Measurements from ENCODE around the gene ABCB11. TPM values are rescaled to one million over a fixed set of nuclear protein-coding genes. Genes with fewer than 3 reads are reported as not detected.

ABCB11 gene
- total and polyA plus RNA-seq, 10 of the 15 experiments (the other 5 are each of a cell fraction or from before 2014, with no cell fraction given), result not detected

- ATAC-seq (peak; percentile 77), FAIRE-seq (peak; percentile 75), DNase-seq (ENCODE audit: low read depth, low spot score) (no peak)
- Histone ChIP-seq H3K27me3 (replicated peaks in 1 of 2; ENCODE audit: control insufficient read depth in 2 of 2, insufficient read depth in 2 of 2, low read length in 1 of 2) (0 out of 4 replicates have a peak, but pooled peaks cover 0 to 2% of the 10 kb centered on the region in 2 experiments), H3K9ac (ENCODE audit: control insufficient read depth, insufficient read depth, low read length) (no peak overlapping the region), H3K4me2 (ENCODE audit: control insufficient read depth, insufficient read depth) (no peak overlapping the region), H3K27ac (ENCODE audit: control insufficient read depth, insufficient read depth) (no peak overlapping the region), H3K36me3 (ENCODE audit: control insufficient read depth in 2 of 2, insufficient read depth in 2 of 2, low read length in 1 of 2) (no peaks in the 10 kb centered on the region), H3K4me1 (ENCODE audit: control insufficient read depth, insufficient read depth, low read length) (no peaks in the 10 kb centered on the region), H3K4me3 (no peak overlapping the region), H4K20me1 (ENCODE audit: control insufficient read depth, insufficient read depth) (no peaks in the 10 kb centered on the region), H2AFZ (ENCODE audit: control insufficient read depth, low read depth, low read length) (no peak overlapping the region), H3K9me3 (replicated peaks; ENCODE audit: control insufficient read depth, insufficient read depth, low read length) (no peaks in the 10 kb centered on the region), H3K79me2 (ENCODE audit: control insufficient read depth, insufficient read depth, low read length) (no peaks in the 10 kb centered on the region)
- RAD21 ChIA-PET (ENCODE audit: unreplicated experiment), result no interaction called here
- SMC1A ChIA-PET (ENCODE audit: uncharacterized antibody, unreplicated experiment), result interaction anchor here (0.7 to 1.4 kb wide), 2 partner anchors 10 to 193 kb away, joined by 3 to 4 read pairs; no protein-coding TSS in a partner anchor
- CTCF ChIA-PET, result interaction anchor here (0.6 to 2.3 kb wide), 8 partner anchors 9 to 26 kb away, joined by 3 to 8 read pairs (median 5); no protein-coding TSS in a partner anchor
- TF ChIP-seq SMAD5 (IDR thresholded peaks at IDR 0.05; ENCODE audit: low read depth), result no peak
- TF ChIP-seq, protein P1, sequence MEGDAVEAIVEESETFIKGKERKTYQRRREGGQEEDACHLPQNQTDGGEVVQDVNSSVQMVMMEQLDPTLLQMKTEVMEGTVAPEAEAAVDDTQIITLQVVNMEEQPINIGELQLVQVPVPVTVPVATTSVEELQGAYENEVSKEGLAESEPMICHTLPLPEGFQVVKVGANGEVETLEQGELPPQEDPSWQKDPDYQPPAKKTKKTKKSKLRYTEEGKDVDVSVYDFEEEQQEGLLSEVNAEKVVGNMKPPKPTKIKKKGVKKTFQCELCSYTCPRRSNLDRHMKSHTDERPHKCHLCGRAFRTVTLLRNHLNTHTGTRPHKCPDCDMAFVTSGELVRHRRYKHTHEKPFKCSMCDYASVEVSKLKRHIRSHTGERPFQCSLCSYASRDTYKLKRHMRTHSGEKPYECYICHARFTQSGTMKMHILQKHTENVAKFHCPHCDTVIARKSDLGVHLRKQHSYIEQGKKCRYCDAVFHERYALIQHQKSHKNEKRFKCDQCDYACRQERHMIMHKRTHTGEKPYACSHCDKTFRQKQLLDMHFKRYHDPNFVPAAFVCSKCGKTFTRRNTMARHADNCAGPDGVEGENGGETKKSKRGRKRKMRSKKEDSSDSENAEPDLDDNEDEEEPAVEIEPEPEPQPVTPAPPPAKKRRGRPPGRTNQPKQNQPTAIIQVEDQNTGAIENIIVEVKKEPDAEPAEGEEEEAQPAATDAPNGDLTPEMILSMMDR (IDR thresholded peaks at IDR 0.05 in 2 of 3, conservative IDR thresholded peaks at IDR 0.05 in 1 of 3; ENCODE audit: control insufficient read depth in 2 of 3, extremely low read depth in 1 of 3, insufficient read depth in 1 of 3, low read depth in 3 of 3, low read length in 3 of 3), result peak; percentile 39 to 68 (median 65)
- in situ Hi-C loops (cut with MboI) (no loop called here), intact Hi-C loops (cut with micrococcal nuclease; ENCODE audit: unreplicated experiment) (no loop called here)
- BruUV-seq (replicated peaks), result no TSS peak
- POLR2A ChIA-PET, result no interaction called here
- 27% methylated on average over 6 of the region's 6 CpGs for WGBS (ENCODE audit: insufficient coverage, insufficient replicate concordance, low lambda C conversion rate, missing lambda C conversion rate)
These were observed 82.4 kb downstream of the ABCB11 start for GRCh38 chr2:168948621-168949212.

DNA sequence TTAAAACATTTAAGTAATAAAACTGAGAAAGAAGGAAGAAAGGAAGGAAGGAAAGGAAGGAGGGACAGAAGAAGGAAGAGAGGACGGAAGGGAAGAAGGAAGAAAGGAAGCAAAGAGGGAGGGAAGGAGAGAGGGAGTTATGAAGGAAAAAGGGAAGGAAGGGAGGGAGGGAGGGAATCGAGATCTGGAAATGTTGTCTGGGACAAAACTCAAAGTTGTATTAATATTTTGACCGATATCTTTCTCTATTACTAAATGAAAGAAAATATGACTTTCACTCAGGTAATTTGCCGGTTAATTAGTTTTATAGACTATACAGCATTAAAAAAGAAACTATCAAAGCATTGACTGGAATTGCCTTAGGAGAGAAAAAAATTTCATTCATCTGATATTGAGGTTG is 85.6 kb downstream of the ABCB11 start:
- POLR2A ChIA-PET, result no interaction called here
- SMC1A ChIA-PET (ENCODE audit: uncharacterized antibody, unreplicated experiment), result no interaction called here
- no peak overlapping the region for H3K9ac ChIP-seq (ENCODE audit: control insufficient read depth, insufficient read depth, low read length)
- FAIRE-seq, result no peak
- no peak for DNase-seq (ENCODE audit: low read depth, low spot score)
- 38% methylated on average over 4 of the region's 4 CpGs for WGBS (ENCODE audit: insufficient coverage, insufficient replicate concordance, low lambda C conversion rate, missing lambda C conversion rate)
- intact Hi-C loops (cut with micrococcal nuclease; ENCODE audit: unreplicated experiment) (no loop called here), in situ Hi-C loops (cut with MboI) (no loop called here)
- no peak overlapping the region for H3K4me3 ChIP-seq
- H3K36me3 ChIP-seq (ENCODE audit: control insufficient read depth in 2 of 2, insufficient read depth in 2 of 2, low read length in 1 of 2), result no peaks in the 10 kb centered on the region
- no peaks in the 10 kb centered on the region for H3K4me1 ChIP-seq (ENCODE audit: control insufficient read depth, insufficient read depth, low read length)
- no TSS peak for BruUV-seq (replicated peaks)
- no peak overlapping the region for H3K27ac ChIP-seq (ENCODE audit: control insufficient read depth, insufficient read depth)
- H3K4me2 ChIP-seq (ENCODE audit: control insufficient read depth, insufficient read depth), result no peak overlapping the region
- no peaks in the 10 kb centered on the region for H3K9me3 ChIP-seq (replicated peaks; ENCODE audit: control insufficient read depth, insufficient read depth, low read length)
- no peaks in the 10 kb centered on the region for H3K79me2 ChIP-seq (ENCODE audit: control insufficient read depth, insufficient read depth, low read length)
- no peaks in the 10 kb centered on the region for H4K20me1 ChIP-seq (ENCODE audit: control insufficient read depth, insufficient read depth)
- RAD21 ChIA-PET (ENCODE audit: unreplicated experiment), result no interaction called here
- CTCF ChIA-PET, result interaction anchor here (0.7 to 2.2 kb wide), 4 partner anchors 9 to 470 kb away, joined by 3 to 6 read pairs (median 4); no protein-coding TSS in a partner anchor
- ATAC-seq, result no peak
- H3K27me3 ChIP-seq (replicated peaks in 1 of 2; ENCODE audit: control insufficient read depth in 2 of 2, insufficient read depth in 2 of 2, low read length in 1 of 2), result 0 out of 4 replicates have a peak, but pooled peaks cover 0 to 2% of the 10 kb centered on the region in 2 experiments
- H2AFZ ChIP-seq (ENCODE audit: control insufficient read depth, low read depth, low read length), result no peak overlapping the region
- TF ChIP-seq KAT2A (conservative IDR thresholded peaks at IDR 0.05; ENCODE audit: control insufficient read depth, low read depth, low read length) (no peak), POLR2A (IDR thresholded peaks at IDR 0.05; ENCODE audit: low read depth, low read length) (no peak), SRF (IDR thresholded peaks at IDR 0.05; ENCODE audit: low read depth in 2 of 2, low read length in 2 of 2) (no peak), ZZZ3 (IDR thresholded peaks at IDR 0.05; ENCODE audit: control insufficient read depth, insufficient read length, low read depth) (no peak), PAX8 (IDR thresholded peaks at IDR 0.05) (no peak), POLR2AphosphoS5 (IDR thresholded peaks at IDR 0.05; ENCODE audit: low read length) (no peak), SUPT20H (IDR thresholded peaks at IDR 0.05; ENCODE audit: borderline replicate concordance, control insufficient read depth, low read depth, low read length) (no peak), NR2F1 (conservative IDR thresholded peaks at IDR 0.05) (no peak), EP300 (IDR thresholded peaks at IDR 0.05; ENCODE audit: borderline replicate concordance in 1 of 2, control insufficient read depth in 1 of 2, low read depth in 2 of 2, low read length in 2 of 2) (no peak), STAT1 (conservative IDR thresholded peaks at IDR 0.05) (no peak)
- TF ChIP-seq, protein P2, sequence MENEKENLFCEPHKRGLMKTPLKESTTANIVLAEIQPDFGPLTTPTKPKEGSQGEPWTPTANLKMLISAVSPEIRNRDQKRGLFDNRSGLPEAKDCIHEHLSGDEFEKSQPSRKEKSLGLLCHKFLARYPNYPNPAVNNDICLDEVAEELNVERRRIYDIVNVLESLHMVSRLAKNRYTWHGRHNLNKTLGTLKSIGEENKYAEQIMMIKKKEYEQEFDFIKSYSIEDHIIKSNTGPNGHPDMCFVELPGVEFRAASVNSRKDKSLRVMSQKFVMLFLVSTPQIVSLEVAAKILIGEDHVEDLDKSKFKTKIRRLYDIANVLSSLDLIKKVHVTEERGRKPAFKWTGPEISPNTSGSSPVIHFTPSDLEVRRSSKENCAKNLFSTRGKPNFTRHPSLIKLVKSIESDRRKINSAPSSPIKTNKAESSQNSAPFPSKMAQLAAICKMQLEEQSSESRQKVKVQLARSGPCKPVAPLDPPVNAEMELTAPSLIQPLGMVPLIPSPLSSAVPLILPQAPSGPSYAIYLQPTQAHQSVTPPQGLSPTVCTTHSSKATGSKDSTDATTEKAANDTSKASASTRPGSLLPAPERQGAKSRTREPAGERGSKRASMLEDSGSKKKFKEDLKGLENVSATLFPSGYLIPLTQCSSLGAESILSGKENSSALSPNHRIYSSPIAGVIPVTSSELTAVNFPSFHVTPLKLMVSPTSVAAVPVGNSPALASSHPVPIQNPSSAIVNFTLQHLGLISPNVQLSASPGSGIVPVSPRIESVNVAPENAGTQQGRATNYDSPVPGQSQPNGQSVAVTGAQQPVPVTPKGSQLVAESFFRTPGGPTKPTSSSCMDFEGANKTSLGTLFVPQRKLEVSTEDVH (IDR thresholded peaks at IDR 0.05; ENCODE audit: low read depth, partially characterized antibody), result no peak

Measured in GM12878 (cell line).